ENCODE data around the gene MTMR12.

The MTMR12 gene

GRCh38 chr5:32255540-32255900 is 57.2 kb downstream of the MTMR12 start:
- no peak for TF ChIP-seq CTCF (IDR thresholded peaks at IDR 0.05)

GRCh38 chr5:32254881-32255539 is 57.7 kb downstream of the MTMR12 start:
- no peak for TF ChIP-seq CTCF (IDR thresholded peaks at IDR 0.05)

- no peak for TF ChIP-seq CTCF (IDR thresholded peaks at IDR 0.05)
These were observed 60.8 kb downstream of the MTMR12 start for GRCh38 chr5:32251871-32252458.

GRCh38 chr5:32249668-32250067 is 63.1 kb downstream of the MTMR12 start:
- TF ChIP-seq CTCF (IDR thresholded peaks at IDR 0.05) = no peak

GRCh38 chr5:32245742-32246141 is 67.0 kb downstream of the MTMR12 start:
- no peak for TF ChIP-seq CTCF (IDR thresholded peaks at IDR 0.05)

- TF ChIP-seq CTCF (IDR thresholded peaks at IDR 0.05) = no peak
These were observed 68.7 kb downstream of the MTMR12 start for GRCh38 chr5:32244017-32244416.

GRCh38 chr5:32241034-32241783 is 71.5 kb downstream of the MTMR12 start:
- TF ChIP-seq CTCF (IDR thresholded peaks at IDR 0.05) = no peak

Measured in LNCAP (cell line).